Activated T-helper 17 cell treated with anti-CD3 and anti-CD28 coated beads, Interleukin-2, amount 50 U/mL, for 72 hours (primary cell): Measurements from ENCODE around the gene HIBADH. TPM values are rescaled to one million over a fixed set of nuclear protein-coding genes. Genes with fewer than 3 reads are reported as not detected.

Source experiments
- ATAC-seq: fragments of 150-1000 bp; cut with Tn5 transposase; replicated peaks from 2 replicates; pipeline ENCODE4 v1.10.0; 2021; ENCODE audit warnings: mild to moderate bottlenecking, moderate library complexity
- H3K27ac Mint-ChIP-seq: one replicate; pipeline ENCODE4 v1.8.0; 2022; ENCODE audit warnings: mixed read lengths
- H3K27me3 Mint-ChIP-seq: one replicate; pipeline ENCODE4 v1.8.0; 2022; ENCODE audit warnings: mixed read lengths
- H3K36me3 Mint-ChIP-seq: one replicate; pipeline ENCODE4 v1.8.0; 2022; ENCODE audit warnings: low read depth, mild to moderate bottlenecking, mixed read lengths
- H3K4me1 Mint-ChIP-seq: one replicate; pipeline ENCODE4 v1.8.0; 2022; ENCODE audit warnings: mixed read lengths
- H3K4me3 Mint-ChIP-seq: one replicate; pipeline ENCODE4 v1.8.0; 2022; ENCODE audit warnings: mild to moderate bottlenecking, mixed read lengths
- H3K9me3 Mint-ChIP-seq: one replicate; pipeline ENCODE4 v1.8.0; 2022; ENCODE audit warnings: mixed read lengths
- total RNA-seq, 2 donors: library from RNA; stranded (reverse); gene quantifications; one replicate each; pipeline ENCODE4 v1.2.3, GENCODE V29; 2022

Gene HIBADH
- total RNA-seq, 2 donors from 2014 or later: 12.0 to 12.1 TPM

DNA sequence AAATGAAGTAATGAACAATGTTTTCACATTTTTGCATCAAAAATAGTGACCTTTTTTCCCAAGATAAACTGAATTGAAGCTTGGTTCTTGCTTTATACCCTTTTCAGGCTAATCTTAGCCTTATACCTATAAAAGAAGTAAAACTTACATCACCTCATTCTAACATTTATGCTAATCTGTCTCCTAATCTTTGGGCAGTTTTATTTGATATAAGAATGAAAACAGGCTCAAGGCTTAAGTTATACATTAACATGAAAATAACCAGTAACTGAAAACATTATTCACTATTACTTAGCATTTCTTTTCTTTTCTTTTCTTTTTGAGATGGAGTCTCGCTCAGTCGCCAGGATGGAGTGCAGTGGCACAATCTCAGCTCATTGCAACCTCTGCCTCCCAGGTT is 113.1 kb downstream of the HIBADH start:
- no peak overlapping the region for H3K27ac Mint-ChIP-seq
- no peaks in the 10 kb centered on the region for H3K9me3 Mint-ChIP-seq
- no peak overlapping the region for H3K4me3 Mint-ChIP-seq
- no peaks in the 10 kb centered on the region for H3K36me3 Mint-ChIP-seq
- H3K4me1 Mint-ChIP-seq: no peaks in the 10 kb centered on the region
- no peak for ATAC-seq
- no peaks in the 10 kb centered on the region for H3K27me3 Mint-ChIP-seq

DNA sequence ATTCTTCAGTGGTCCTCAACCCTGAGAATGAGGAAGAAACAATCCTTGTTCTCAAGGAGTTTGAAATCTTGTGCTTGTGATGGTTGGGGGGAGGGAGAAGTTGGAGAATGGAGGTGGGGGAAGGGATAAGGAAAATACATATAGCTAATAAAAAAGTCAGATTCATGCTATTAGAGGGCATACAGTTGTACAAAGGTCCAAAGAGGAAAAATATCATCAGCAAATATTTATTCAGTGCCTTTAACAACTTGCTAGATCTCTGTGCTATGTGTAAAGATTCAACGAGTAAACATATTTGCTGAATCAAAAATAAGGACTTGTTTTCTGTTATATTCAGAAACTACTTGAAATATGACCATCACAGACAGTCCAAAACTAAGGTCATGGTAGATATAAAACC is 114.4 kb downstream of the HIBADH start:
- Mint-ChIP-seq H3K9me3 (no peaks in the 10 kb centered on the region), H3K27ac (no peak overlapping the region), H3K27me3 (no peaks in the 10 kb centered on the region), H3K4me3 (no peak overlapping the region), H3K4me1 (no peaks in the 10 kb centered on the region), H3K36me3 (peaks cover 5% of the 10 kb centered on the region)
- no peak for ATAC-seq

GRCh38 chr7:27547401-27547800 is 115.3 kb downstream of the HIBADH start:
- Mint-ChIP-seq H3K9me3 (no peaks in the 10 kb centered on the region), H3K27me3 (no peaks in the 10 kb centered on the region), H3K4me1 (no peaks in the 10 kb centered on the region), H3K4me3 (no peak overlapping the region), H3K27ac (no peak overlapping the region), H3K36me3 (peaks cover 14% of the 10 kb centered on the region)
- ATAC-seq: no peak

DNA sequence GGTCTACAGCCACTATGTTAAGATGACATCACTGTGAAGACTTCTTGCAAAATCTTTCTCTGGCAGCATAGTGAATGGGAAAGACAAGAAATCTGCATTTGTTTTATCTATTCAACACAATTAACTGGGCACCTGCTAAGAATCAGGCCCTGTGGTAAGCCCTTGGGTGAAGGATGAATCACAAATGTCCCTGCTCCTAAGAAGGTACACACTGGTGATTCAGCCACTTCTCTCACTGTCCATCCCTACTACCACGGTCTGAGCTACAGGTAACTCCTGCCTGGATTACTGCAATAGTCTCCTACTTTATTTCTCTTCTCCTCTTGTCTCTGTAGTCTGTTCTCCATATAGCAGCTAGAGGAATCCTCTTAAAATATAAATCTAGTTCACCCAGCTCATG is 116.1 kb downstream of the HIBADH start:
- no peaks in the 10 kb centered on the region for H3K4me1 Mint-ChIP-seq
- H3K27ac Mint-ChIP-seq: no peak overlapping the region
- H3K4me3 Mint-ChIP-seq: no peak overlapping the region
- H3K36me3 Mint-ChIP-seq: peaks cover 21% of the 10 kb centered on the region
- no peaks in the 10 kb centered on the region for H3K9me3 Mint-ChIP-seq
- H3K27me3 Mint-ChIP-seq: no peaks in the 10 kb centered on the region
- ATAC-seq: no peak

GRCh38 chr7:27535795-27536194 is 126.9 kb downstream of the HIBADH start:
- Mint-ChIP-seq H3K4me3 (no peak overlapping the region), H3K27me3 (no peaks in the 10 kb centered on the region), H3K4me1 (no peaks in the 10 kb centered on the region), H3K27ac (no peak overlapping the region), H3K9me3 (no peaks in the 10 kb centered on the region), H3K36me3 (peaks cover 22% of the 10 kb centered on the region)
- ATAC-seq: no peak

- H3K9me3 Mint-ChIP-seq: no peaks in the 10 kb centered on the region
- peaks cover 29% of the 10 kb centered on the region for H3K36me3 Mint-ChIP-seq
- ATAC-seq: no peak
Observed at GRCh38 chr7:27533652-27534081, 129.0 kb downstream of the HIBADH start.

DNA sequence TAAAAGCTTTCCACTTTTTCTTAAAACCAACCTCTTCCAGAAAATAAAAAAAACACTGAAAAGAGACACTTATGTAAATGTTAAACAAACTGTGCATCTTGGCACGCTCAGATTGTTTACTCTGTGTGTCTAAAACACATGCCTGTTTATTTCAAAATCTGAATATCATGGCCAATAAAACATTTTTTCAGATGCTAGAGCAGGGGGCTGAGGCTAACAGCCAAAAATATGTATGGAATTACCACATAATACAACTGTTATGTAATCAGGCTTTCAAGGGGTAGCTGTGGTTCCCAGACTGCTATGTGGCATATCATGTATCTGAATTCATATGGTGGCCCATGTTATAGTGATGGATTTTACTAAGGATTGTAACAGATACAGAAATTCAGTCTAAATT is 130.4 kb downstream of the HIBADH start:
- no peak overlapping the region for H3K4me3 Mint-ChIP-seq
- H3K36me3 Mint-ChIP-seq: peaks cover 35% of the 10 kb centered on the region
- no peak overlapping the region for H3K27ac Mint-ChIP-seq
- H3K4me1 Mint-ChIP-seq: no peaks in the 10 kb centered on the region
- ATAC-seq: no peak
- H3K9me3 Mint-ChIP-seq: no peaks in the 10 kb centered on the region
- H3K27me3 Mint-ChIP-seq: no peaks in the 10 kb centered on the region

More at GRCh38 chr7:27533652-27534081, 129.0 kb downstream of the HIBADH start:
- Mint-ChIP-seq H3K4me3 (no peak overlapping the region), H3K27me3 (no peaks in the 10 kb centered on the region), H3K4me1 (no peaks in the 10 kb centered on the region), H3K27ac (no peak overlapping the region)

DNA sequence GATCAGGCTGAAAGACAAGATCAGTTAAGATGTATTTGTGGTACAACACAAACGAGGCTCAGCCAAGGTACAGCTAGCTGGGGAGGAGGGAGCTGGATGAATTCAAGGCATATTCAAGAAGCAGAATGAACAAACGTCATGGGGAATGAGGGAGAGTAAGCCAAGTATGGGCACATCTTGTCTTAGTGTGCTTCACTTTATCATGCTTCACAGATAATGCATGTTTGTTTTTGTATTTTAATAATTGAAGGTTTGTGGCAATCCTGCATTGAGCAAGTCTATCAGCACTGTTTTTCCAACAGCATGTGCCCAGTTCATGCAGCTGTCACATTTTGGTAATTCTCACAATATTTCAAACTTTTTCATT is 135.4 kb downstream of the HIBADH start:
- ATAC-seq: no peak
- Mint-ChIP-seq H3K4me1 (no peaks in the 10 kb centered on the region), H3K27ac (no peak overlapping the region), H3K9me3 (no peaks in the 10 kb centered on the region), H3K27me3 (no peaks in the 10 kb centered on the region), H3K36me3 (peaks cover 59% of the 10 kb centered on the region), H3K4me3 (no peak overlapping the region)

DNA sequence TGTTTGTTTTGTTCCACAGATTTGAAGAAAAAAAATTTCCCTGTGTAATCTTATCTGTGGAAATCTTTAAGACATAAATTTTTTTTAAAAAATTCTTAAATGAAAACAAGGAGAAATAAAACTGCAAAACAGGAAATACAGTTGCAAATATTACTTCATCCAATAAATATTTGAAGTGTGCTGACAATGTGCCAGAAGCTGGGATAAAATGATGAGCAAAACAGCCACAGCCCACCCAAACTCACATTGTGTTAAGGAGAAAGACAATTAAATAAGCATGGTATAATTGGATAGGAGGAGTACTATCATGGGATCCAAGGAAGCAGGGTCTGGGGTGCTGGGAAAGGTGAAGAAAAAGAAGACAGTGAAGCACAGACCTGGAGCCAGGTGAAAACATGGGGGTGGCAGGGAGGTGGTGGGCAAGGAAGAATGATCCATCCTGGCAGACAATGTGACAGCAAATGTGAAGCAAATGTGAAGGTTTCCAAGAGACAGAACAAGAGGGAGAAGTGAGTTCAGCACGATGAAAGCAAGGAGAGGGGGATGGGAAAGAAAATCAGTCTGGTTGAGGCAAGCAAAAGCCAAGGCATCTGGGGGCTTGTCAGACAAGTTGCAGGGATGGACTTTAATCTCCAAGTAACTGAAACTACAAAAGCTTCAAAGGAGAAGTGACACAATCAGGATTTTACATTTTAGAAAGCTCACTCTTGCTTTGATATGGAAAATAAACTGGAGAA is 135.9 kb downstream of the HIBADH start:
- Mint-ChIP-seq H3K27ac (no peak overlapping the region), H3K4me3 (no peak overlapping the region), H3K36me3 (peaks cover 56% of the 10 kb centered on the region), H3K4me1 (no peaks in the 10 kb centered on the region), H3K27me3 (no peaks in the 10 kb centered on the region), H3K9me3 (no peaks in the 10 kb centered on the region)
- ATAC-seq: no peak

- no peak for ATAC-seq
- no peak overlapping the region for H3K27ac Mint-ChIP-seq
Observed at GRCh38 chr7:27526131-27526530, 136.6 kb downstream of the HIBADH start.

DNA sequence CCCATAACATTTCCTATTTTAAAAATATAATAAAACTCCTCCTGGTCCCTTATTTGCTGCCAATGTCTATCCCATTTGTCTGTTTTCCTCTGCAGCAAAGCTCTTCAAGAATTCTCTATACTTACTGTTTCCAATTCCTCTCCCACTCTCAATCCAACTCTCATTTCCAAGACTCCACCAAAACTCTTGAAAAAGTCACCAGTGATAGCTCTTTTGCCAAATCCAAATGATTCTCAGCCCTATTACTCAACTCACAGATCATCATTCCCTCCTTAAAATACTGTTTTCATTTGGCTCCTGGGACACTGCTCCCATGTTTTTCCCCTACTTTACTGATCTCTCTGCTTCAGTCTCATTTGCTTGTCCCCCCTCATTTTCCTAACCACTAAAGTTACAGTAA is 139.4 kb downstream of the HIBADH start:
- H3K4me3 Mint-ChIP-seq: no peak overlapping the region
- no peak overlapping the region for H3K27ac Mint-ChIP-seq
- no peak for ATAC-seq
- no peaks in the 10 kb centered on the region for H3K27me3 Mint-ChIP-seq
- H3K4me1 Mint-ChIP-seq: no peaks in the 10 kb centered on the region
- peaks cover 28% of the 10 kb centered on the region for H3K36me3 Mint-ChIP-seq
- H3K9me3 Mint-ChIP-seq: no peaks in the 10 kb centered on the region

More at GRCh38 chr7:27526131-27526530, 136.6 kb downstream of the HIBADH start:
- peaks cover 50% of the 10 kb centered on the region for H3K36me3 Mint-ChIP-seq
- no peaks in the 10 kb centered on the region for H3K9me3 Mint-ChIP-seq
- no peaks in the 10 kb centered on the region for H3K4me1 Mint-ChIP-seq
- H3K4me3 Mint-ChIP-seq: no peak overlapping the region
- no peaks in the 10 kb centered on the region for H3K27me3 Mint-ChIP-seq

DNA sequence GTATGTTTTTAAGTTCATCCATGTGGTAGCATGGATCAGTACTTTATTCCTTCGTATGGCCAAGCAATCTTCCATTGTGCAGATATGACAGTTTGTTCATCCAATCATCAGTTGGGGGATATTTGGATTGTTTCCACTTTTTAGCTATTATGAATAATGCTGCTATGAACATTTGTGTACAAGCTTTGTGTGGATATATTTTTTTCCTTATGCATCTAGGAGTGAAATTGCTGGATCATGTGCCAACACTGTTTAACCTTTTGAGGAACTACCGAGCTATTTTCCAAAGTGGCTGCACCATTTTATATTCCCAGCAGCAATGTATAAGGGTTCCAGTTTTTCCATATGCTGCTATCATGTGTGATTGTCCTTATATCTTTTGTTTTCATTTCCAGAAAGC is 140.1 kb downstream of the HIBADH start:
- Mint-ChIP-seq H3K27ac (no peak overlapping the region), H3K27me3 (no peaks in the 10 kb centered on the region), H3K4me1 (no peaks in the 10 kb centered on the region), H3K9me3 (no peaks in the 10 kb centered on the region), H3K36me3 (peaks cover 24% of the 10 kb centered on the region), H3K4me3 (no peak overlapping the region)
- ATAC-seq: no peak

DNA sequence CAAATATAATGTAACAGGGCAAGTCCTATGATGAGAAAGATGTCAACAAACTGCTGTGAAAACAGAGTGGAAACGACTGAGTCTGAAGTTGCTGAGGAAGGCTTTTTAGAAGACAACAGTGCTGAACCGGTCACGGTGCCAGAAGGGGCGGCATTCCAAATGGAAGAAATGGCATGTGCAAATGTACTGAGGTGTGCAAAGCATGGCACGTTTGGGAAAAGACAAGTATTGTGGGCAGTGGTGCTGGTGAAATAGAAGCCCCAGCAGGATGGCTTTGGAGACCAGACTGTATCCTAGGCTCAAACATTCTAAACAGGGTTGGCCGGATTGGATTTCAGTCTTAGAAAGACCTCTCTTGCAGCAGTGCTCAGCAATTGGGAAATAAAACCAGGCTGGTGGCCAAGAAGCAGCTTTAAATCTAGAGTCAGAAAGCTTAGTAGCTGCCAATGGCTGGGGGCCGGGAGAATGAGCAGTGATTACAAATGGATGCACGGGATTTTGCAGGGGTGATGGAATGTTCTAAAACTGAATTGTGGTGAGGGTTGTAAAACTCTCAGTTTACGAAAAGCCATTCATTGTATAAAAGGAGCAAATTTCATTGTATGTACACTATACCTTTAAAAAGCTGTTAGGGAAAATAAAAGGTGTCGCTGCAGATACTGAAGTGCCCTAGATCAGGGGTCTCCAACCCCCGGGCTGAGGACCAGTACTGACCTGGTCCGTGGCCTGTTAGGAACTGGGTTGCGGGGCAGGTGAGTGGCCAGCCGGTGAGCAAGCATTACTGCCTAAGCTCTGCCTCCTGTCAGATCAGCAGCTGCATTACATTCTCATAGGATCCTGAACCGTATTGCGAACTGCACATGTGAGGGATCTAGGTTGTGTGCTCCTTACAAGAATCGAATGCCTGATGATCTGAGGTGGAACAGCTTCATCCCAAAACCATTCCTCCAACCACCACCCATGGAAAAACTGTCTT is 141.6 kb downstream of the HIBADH start:
- no peaks in the 10 kb centered on the region for H3K9me3 Mint-ChIP-seq
- ATAC-seq: no peak
- no peak overlapping the region for H3K4me3 Mint-ChIP-seq
- H3K27me3 Mint-ChIP-seq: no peaks in the 10 kb centered on the region
- no peaks in the 10 kb centered on the region for H3K4me1 Mint-ChIP-seq
- peaks cover 13% of the 10 kb centered on the region for H3K36me3 Mint-ChIP-seq
- H3K27ac Mint-ChIP-seq: no peak overlapping the region

GRCh38 chr7:27519793-27520469 is 142.8 kb downstream of the HIBADH start:
- no peak for ATAC-seq
- H3K27ac Mint-ChIP-seq: no peak overlapping the region
- no peaks in the 10 kb centered on the region for H3K4me1 Mint-ChIP-seq
- no peaks in the 10 kb centered on the region for H3K27me3 Mint-ChIP-seq
- H3K9me3 Mint-ChIP-seq: no peaks in the 10 kb centered on the region
- no peak overlapping the region for H3K4me3 Mint-ChIP-seq
- H3K36me3 Mint-ChIP-seq: peaks cover 4% of the 10 kb centered on the region
